ENCODE results near the gene ACSL1.

Gene ACSL1

DNA sequence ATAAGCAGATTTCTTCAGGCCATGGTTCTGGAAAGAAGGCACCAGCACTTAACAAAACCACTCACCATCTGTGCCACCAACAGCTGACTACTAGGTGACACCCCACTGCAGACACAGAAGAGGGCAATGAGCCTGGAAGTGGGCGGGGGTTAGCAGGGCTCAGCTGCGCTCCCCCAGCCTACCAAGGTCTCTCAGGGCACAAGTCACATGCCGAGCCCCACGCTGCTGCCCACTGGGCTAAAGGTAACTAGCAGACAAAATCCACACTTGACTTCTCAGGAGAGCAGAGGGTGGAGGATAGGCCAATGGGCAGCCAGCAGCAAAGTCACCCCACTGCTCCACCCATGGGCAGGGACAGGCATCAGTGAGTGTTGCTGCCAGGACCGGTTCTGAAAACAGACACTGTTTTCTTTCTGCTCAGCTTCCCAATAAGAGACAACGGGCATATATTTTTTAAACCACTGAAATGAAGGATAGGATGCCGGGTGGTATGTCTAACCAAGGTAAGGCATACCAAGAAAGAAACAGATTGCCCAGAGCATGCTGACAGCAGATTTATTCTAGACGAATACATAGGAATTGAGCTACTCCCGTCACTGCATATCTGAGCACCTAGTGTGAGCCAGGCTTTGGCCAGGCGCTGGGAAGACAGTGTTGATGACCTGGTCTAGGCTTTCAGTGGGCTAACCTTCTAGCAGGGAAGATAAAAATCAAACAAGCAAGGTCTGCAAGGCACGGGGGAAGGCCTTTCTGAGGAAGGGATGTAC lies 20.1 kb downstream of the ACSL1 start:
- Histone ChIP-seq H3K9ac (ENCODE audit: low read length) (no peak overlapping the region), H3K27ac (ENCODE audit: low read depth, low read length) (no peak overlapping the region), H3K79me2 (ENCODE audit: control insufficient read depth, insufficient read depth, low read length) (no peaks in the 10 kb centered on the region), H4K8ac (ENCODE audit: low read depth, low read length) (no peak overlapping the region), H3K4me3 (ENCODE audit: low read length) (no peak overlapping the region), H3K23ac (ENCODE audit: low read length) (no peak overlapping the region), H3K18ac (ENCODE audit: low read length) (no peak overlapping the region), H2BK120ac (ENCODE audit: low read depth, low read length) (no peak overlapping the region), H3K36me3 (ENCODE audit: control insufficient read depth, insufficient read depth, low read length) (no peaks in the 10 kb centered on the region), H3K79me1 (ENCODE audit: low read length) (no peaks in the 10 kb centered on the region), H2BK5ac (ENCODE audit: low read length) (no peak overlapping the region), H3K4me1 (ENCODE audit: control insufficient read depth, low read depth, low read length) (peaks cover 8% of the 10 kb centered on the region), H3K4ac (ENCODE audit: low read depth, low read length) (no peak overlapping the region), H2AK5ac (ENCODE audit: low read length) (no peak overlapping the region), H3K27me3 (ENCODE audit: insufficient read depth, low read length, poor library complexity) (no peaks in the 10 kb centered on the region), H3K4me2 (ENCODE audit: low read length) (no peak overlapping the region), H4K5ac (ENCODE audit: low read length) (no peak overlapping the region), H2BK15ac (replicated peaks; ENCODE audit: low read depth) (no peak overlapping the region), H3K56ac (ENCODE audit: low read length) (no peak overlapping the region)
- no peak for DNase-seq
- WGBS (ENCODE audit: extremely low coverage, insufficient coverage, low lambda C conversion rate), result no CpG with 5 or more reads among the region's 11 CpGs

DNA sequence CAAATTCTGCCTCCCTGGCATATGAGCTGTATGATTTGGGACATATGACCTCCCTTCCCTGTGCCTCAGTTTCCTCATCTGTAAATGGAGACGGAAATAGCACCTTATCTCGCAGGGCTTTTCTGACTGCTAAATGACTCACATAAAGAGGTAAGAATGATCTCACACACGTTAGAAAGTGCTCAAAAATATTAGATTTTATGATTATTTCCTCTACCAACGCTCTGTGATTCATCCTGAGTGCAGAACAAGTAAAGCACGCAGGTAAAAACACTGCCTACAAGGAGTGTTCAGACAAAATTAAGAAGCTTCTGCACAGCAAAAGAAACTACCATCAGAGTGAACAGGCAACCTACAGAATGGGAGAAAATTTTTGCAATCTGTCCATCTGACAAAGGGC lies 21.1 kb downstream of the ACSL1 start:
- Histone ChIP-seq H3K23ac (ENCODE audit: low read length) (no peak overlapping the region), H2AK5ac (ENCODE audit: low read length) (no peak overlapping the region), H3K27me3 (ENCODE audit: insufficient read depth, low read length, poor library complexity) (no peaks in the 10 kb centered on the region), H3K9ac (ENCODE audit: low read length) (no peak overlapping the region), H3K4me3 (ENCODE audit: low read length) (no peak overlapping the region), H3K4ac (ENCODE audit: low read depth, low read length) (no peak overlapping the region), H2BK5ac (ENCODE audit: low read length) (no peak overlapping the region), H3K56ac (ENCODE audit: low read length) (no peak overlapping the region), H3K79me2 (ENCODE audit: control insufficient read depth, insufficient read depth, low read length) (no peaks in the 10 kb centered on the region), H3K18ac (ENCODE audit: low read length) (no peak overlapping the region), H4K8ac (ENCODE audit: low read depth, low read length) (no peak overlapping the region), H3K36me3 (ENCODE audit: control insufficient read depth, insufficient read depth, low read length) (no peaks in the 10 kb centered on the region), H2BK120ac (ENCODE audit: low read depth, low read length) (no peak overlapping the region), H3K27ac (ENCODE audit: low read depth, low read length) (no peak overlapping the region), H4K5ac (ENCODE audit: low read length) (no peak overlapping the region), H3K4me1 (ENCODE audit: control insufficient read depth, low read depth, low read length) (peaks cover 8% of the 10 kb centered on the region), H3K79me1 (ENCODE audit: low read length) (no peaks in the 10 kb centered on the region), H3K4me2 (ENCODE audit: low read length) (no peak overlapping the region), H2BK15ac (replicated peaks; ENCODE audit: low read depth) (no peak overlapping the region)
- DNase-seq, result no peak
- no CpG with 5 or more reads among the region's 5 CpGs for WGBS (ENCODE audit: extremely low coverage, insufficient coverage, low lambda C conversion rate)

DNA sequence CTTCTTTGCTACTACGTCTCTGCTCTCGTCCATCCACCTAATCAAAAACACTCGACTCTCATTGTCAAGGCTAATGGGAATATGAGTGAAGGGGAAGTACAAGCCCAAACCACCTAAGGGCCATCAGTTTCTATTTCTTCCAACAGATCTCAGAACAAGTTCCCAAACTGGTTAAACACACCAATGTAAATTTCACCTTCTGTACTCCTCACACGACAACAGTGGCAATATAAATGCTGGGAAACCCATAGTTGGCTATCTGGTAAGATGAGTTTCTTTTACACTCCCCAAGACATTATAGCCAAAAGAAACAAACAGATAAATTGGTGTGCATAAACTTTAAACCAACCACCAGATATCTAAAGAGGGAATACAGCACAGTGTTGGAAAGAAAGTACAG lies 21.9 kb downstream of the ACSL1 start:
- H2BK5ac ChIP-seq (ENCODE audit: low read length), result no peak overlapping the region
- H4K5ac ChIP-seq (ENCODE audit: low read length), result no peak overlapping the region
- H3K4me2 ChIP-seq (ENCODE audit: low read length), result no peak overlapping the region
- H3K27ac ChIP-seq (ENCODE audit: low read depth, low read length), result no peak overlapping the region
- no peak overlapping the region for H3K23ac ChIP-seq (ENCODE audit: low read length)
- H3K79me1 ChIP-seq (ENCODE audit: low read length), result no peaks in the 10 kb centered on the region
- no peak overlapping the region for H2AK5ac ChIP-seq (ENCODE audit: low read length)
- no peak overlapping the region for H3K9ac ChIP-seq (ENCODE audit: low read length)
- H3K27me3 ChIP-seq (ENCODE audit: insufficient read depth, low read length, poor library complexity), result no peaks in the 10 kb centered on the region
- no peak overlapping the region for H4K8ac ChIP-seq (ENCODE audit: low read depth, low read length)
- H2BK120ac ChIP-seq (ENCODE audit: low read depth, low read length), result no peak overlapping the region
- H3K18ac ChIP-seq (ENCODE audit: low read length), result no peak overlapping the region
- H3K4me3 ChIP-seq (ENCODE audit: low read length), result no peak overlapping the region
- H3K4ac ChIP-seq (ENCODE audit: low read depth, low read length), result no peak overlapping the region
- DNase-seq, result no peak
- H2BK15ac ChIP-seq (replicated peaks; ENCODE audit: low read depth), result no peak overlapping the region
- peaks cover 8% of the 10 kb centered on the region for H3K4me1 ChIP-seq (ENCODE audit: control insufficient read depth, low read depth, low read length)
- no peak overlapping the region for H3K56ac ChIP-seq (ENCODE audit: low read length)
- no CpG with 5 or more reads among the region's 4 CpGs for WGBS (ENCODE audit: extremely low coverage, insufficient coverage, low lambda C conversion rate)
- no peaks in the 10 kb centered on the region for H3K36me3 ChIP-seq (ENCODE audit: control insufficient read depth, insufficient read depth, low read length)
- H3K79me2 ChIP-seq (ENCODE audit: control insufficient read depth, insufficient read depth, low read length), result no peaks in the 10 kb centered on the region

DNA sequence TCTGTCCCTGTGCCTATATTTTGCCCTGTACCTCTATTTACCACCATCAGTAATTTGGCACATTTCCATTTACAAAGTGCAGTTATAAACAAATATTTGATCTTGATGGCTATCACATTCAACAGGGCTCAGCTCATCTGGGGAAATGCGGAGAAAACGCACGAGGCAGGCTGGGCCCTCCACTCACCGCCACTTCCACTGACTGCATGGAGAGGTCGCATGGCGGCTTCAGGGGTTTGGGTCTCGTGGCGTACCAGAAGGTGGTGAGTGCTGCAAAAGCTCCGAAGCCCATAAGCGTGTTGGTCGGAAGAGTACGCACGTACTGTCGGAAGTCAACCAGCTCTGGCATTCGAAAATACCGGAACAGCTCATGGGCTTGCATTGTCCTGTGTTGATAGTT lies 22.6 kb downstream of the ACSL1 start:
- DNase-seq, result no peak
- H3K27me3 ChIP-seq (ENCODE audit: insufficient read depth, low read length, poor library complexity), result no peaks in the 10 kb centered on the region

DNA sequence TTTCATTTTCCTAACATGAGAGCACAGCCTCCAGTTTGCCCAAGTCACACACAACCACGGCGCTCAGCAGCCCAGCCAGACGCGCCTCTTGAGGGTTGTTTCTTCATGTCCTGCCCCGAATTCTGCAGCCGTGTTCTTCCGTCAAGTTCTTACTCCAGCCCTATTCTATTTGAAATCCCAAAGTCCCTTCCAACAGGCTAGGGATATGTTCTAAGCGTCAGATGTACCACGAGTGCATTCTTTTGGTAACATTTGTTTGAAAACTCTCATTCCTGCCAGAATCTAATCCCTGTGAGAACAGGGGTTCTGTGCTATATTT lies 23.1 kb downstream of the ACSL1 start:
- Histone ChIP-seq H3K79me1 (ENCODE audit: low read length) (no peaks in the 10 kb centered on the region), H4K5ac (ENCODE audit: low read length) (no peak overlapping the region), H3K4me3 (ENCODE audit: low read length) (no peak overlapping the region), H3K4me2 (ENCODE audit: low read length) (no peak overlapping the region), H3K36me3 (ENCODE audit: control insufficient read depth, insufficient read depth, low read length) (no peaks in the 10 kb centered on the region), H2BK120ac (ENCODE audit: low read depth, low read length) (no peak overlapping the region), H3K9ac (ENCODE audit: low read length) (no peak overlapping the region), H3K18ac (ENCODE audit: low read length) (no peak overlapping the region), H3K56ac (ENCODE audit: low read length) (no peak overlapping the region), H2AK5ac (ENCODE audit: low read length) (no peak overlapping the region), H3K79me2 (ENCODE audit: control insufficient read depth, insufficient read depth, low read length) (no peaks in the 10 kb centered on the region), H3K23ac (ENCODE audit: low read length) (no peak overlapping the region), H2BK15ac (replicated peaks; ENCODE audit: low read depth) (no peak overlapping the region), H3K4me1 (ENCODE audit: control insufficient read depth, low read depth, low read length) (peaks cover 8% of the 10 kb centered on the region), H3K27ac (ENCODE audit: low read depth, low read length) (no peak overlapping the region), H3K4ac (ENCODE audit: low read depth, low read length) (no peak overlapping the region), H3K27me3 (ENCODE audit: insufficient read depth, low read length, poor library complexity) (no peaks in the 10 kb centered on the region), H2BK5ac (ENCODE audit: low read length) (no peak overlapping the region), H4K8ac (ENCODE audit: low read depth, low read length) (no peak overlapping the region)
- no peak for DNase-seq
- WGBS (ENCODE audit: extremely low coverage, insufficient coverage, low lambda C conversion rate), result no CpG with 5 or more reads among the region's 9 CpGs

More for the DNA sequence above, 22.6 kb downstream of the ACSL1 start:
- no peak overlapping the region for H2BK5ac ChIP-seq (ENCODE audit: low read length)
- H3K79me1 ChIP-seq (ENCODE audit: low read length), result no peaks in the 10 kb centered on the region
- H2AK5ac ChIP-seq (ENCODE audit: low read length), result no peak overlapping the region
- H3K18ac ChIP-seq (ENCODE audit: low read length), result no peak overlapping the region
- no peak overlapping the region for H2BK120ac ChIP-seq (ENCODE audit: low read depth, low read length)
- WGBS (ENCODE audit: extremely low coverage, insufficient coverage, low lambda C conversion rate), result no CpG with 5 or more reads among the region's 16 CpGs
- H3K36me3 ChIP-seq (ENCODE audit: control insufficient read depth, insufficient read depth, low read length), result no peaks in the 10 kb centered on the region
- H4K8ac ChIP-seq (ENCODE audit: low read depth, low read length), result no peak overlapping the region
- no peak overlapping the region for H2BK15ac ChIP-seq (replicated peaks; ENCODE audit: low read depth)
- H3K9ac ChIP-seq (ENCODE audit: low read length), result no peak overlapping the region
- H3K79me2 ChIP-seq (ENCODE audit: control insufficient read depth, insufficient read depth, low read length), result no peaks in the 10 kb centered on the region
- no peak overlapping the region for H3K4ac ChIP-seq (ENCODE audit: low read depth, low read length)
- peaks cover 8% of the 10 kb centered on the region for H3K4me1 ChIP-seq (ENCODE audit: control insufficient read depth, low read depth, low read length)
- H3K4me2 ChIP-seq (ENCODE audit: low read length), result no peak overlapping the region
- H4K5ac ChIP-seq (ENCODE audit: low read length), result no peak overlapping the region
- H3K56ac ChIP-seq (ENCODE audit: low read length), result no peak overlapping the region
- H3K23ac ChIP-seq (ENCODE audit: low read length), result no peak overlapping the region
- H3K4me3 ChIP-seq (ENCODE audit: low read length), result no peak overlapping the region
- no peak overlapping the region for H3K27ac ChIP-seq (ENCODE audit: low read depth, low read length)

All from mesendoderm (in vitro differentiated cells).